HepG2 (cell line): ENCODE measurements around the gene PRDX6. TPM values are rescaled to one million over a fixed set of nuclear protein-coding genes. Genes with fewer than 3 reads are reported as not detected.
A peak's percentile ranks its signal among the peaks of the same experiment; 100 is the strongest.

ENCODE experiments used
- BCL6 ChIP-seq: IDR thresholded peaks from 2 replicates; pipeline ENCODE4 v1.6.1; 2016; ENCODE audit warnings: missing genetic modification reagents, missing compliant biosample characterization
- CHCHD3 ChIP-seq: sonication (generic); formaldehyde crosslinking; IDR thresholded peaks from 2 replicates; pipeline ENCODE4 v1.8.0; 2022; ENCODE audit warnings: mild to moderate bottlenecking, missing genetic modification reagents, moderate library complexity
- DPF2 ChIP-seq: sonication (generic); formaldehyde crosslinking; IDR thresholded peaks from 2 replicates; pipeline ENCODE4 v1.4.0; 2020; ENCODE audit warnings: mild to moderate bottlenecking, low read depth, missing genetic modification reagents, borderline replicate concordance
- FIP1L1 ChIP-seq: fragments of 200-400 bp; formaldehyde crosslinking; IDR thresholded peaks from 2 replicates; pipeline ENCODE4 v1.6.1; 2018; ENCODE audit warnings: low read depth, mild to moderate bottlenecking, low read length, moderate library complexity, borderline replicate concordance; ENCODE audit not compliant: insufficient read depth
- FLYWCH1 ChIP-seq: sonication (generic); formaldehyde crosslinking; IDR thresholded peaks from 2 replicates; pipeline ENCODE4 v1.8.1; 2023; ENCODE audit warnings: mild to moderate bottlenecking, missing genetic modification reagents
- GPBP1L1 ChIP-seq: sonication (generic); formaldehyde crosslinking; IDR thresholded peaks from 2 replicates; pipeline ENCODE4 v1.5.0; 2020; ENCODE audit warnings: mild to moderate bottlenecking, missing genetic modification reagents
- HDAC6 ChIP-seq: fragments of 200-600 bp; sonication (generic); IDR thresholded peaks from 2 replicates; pipeline ENCODE4 v1.7.0; 2017; ENCODE audit warnings: mild to moderate bottlenecking, antibody characterized with exemption, low read length, low read depth
- HINFP ChIP-seq: sonication (generic); formaldehyde crosslinking; IDR thresholded peaks from 2 replicates; pipeline ENCODE4 v1.4.0; 2020; ENCODE audit warnings: low read depth, mild to moderate bottlenecking, missing genetic modification reagents
- HNF4A ChIP-seq: sonication (generic); formaldehyde crosslinking; IDR thresholded peaks from 2 replicates; pipeline ENCODE4 v1.4.0; 2020; ENCODE audit warnings: missing genetic modification reagents
- HOXA9 ChIP-seq: sonication (generic); formaldehyde crosslinking; IDR thresholded peaks from 2 replicates; pipeline ENCODE4 v1.8.1; 2022; ENCODE audit warnings: missing genetic modification reagents, mild to moderate bottlenecking, moderate library complexity, borderline replicate concordance
- NR1H2 ChIP-seq: sonication (generic); formaldehyde crosslinking; IDR thresholded peaks from 2 replicates; pipeline ENCODE4 v1.8.1; 2022; ENCODE audit warnings: low read depth, missing genetic modification reagents, borderline replicate concordance
- RFXAP ChIP-seq: sonication (generic); formaldehyde crosslinking; IDR thresholded peaks from 2 replicates; pipeline ENCODE4 v1.4.0; 2020; ENCODE audit warnings: missing genetic modification reagents, borderline replicate concordance
- SCMH1 ChIP-seq: sonication (generic); formaldehyde crosslinking; IDR thresholded peaks from 2 replicates; pipeline ENCODE4 v1.9.0; 2021; ENCODE audit warnings: missing genetic modification reagents, mild to moderate bottlenecking, borderline replicate concordance
- ZEB1 ChIP-seq: IDR thresholded peaks from 2 replicates; pipeline ENCODE4 v1.6.1; 2012; ENCODE audit warnings: mild to moderate bottlenecking, low read depth, inconsistent platforms; ENCODE audit not compliant: insufficient replicate concordance
- ZNF124 ChIP-seq: sonication (generic); formaldehyde crosslinking; IDR thresholded peaks from 2 replicates; pipeline ENCODE4 v1.4.0; 2020; ENCODE audit warnings: missing genetic modification reagents
- ZNF333 ChIP-seq: sonication (generic); formaldehyde crosslinking; IDR thresholded peaks from 2 replicates; pipeline ENCODE4 v1.4.0; 2020; ENCODE audit warnings: mild to moderate bottlenecking, missing genetic modification reagents, borderline replicate concordance
- ZNF337 ChIP-seq: sonication (generic); formaldehyde crosslinking; IDR thresholded peaks from 2 replicates; pipeline ENCODE4 v1.5.1; 2020; ENCODE audit warnings: missing genetic modification reagents, low read depth, mild to moderate bottlenecking, borderline replicate concordance
- ZNF367 ChIP-seq: sonication (generic); formaldehyde crosslinking; IDR thresholded peaks from 2 replicates; pipeline ENCODE4 v1.4.0; 2020; ENCODE audit warnings: missing genetic modification reagents, borderline replicate concordance
- ZNF749 ChIP-seq: sonication (generic); formaldehyde crosslinking; IDR thresholded peaks from 2 replicates; pipeline ENCODE4 v1.8.0; 2022; ENCODE audit warnings: mild to moderate bottlenecking, missing genetic modification reagents, moderate library complexity, borderline replicate concordance
- polyA plus RNA-seq, 8 experiments: library from polyadenylated mRNA; depleted of rRNA in 3 of 8; stranded (reverse) in 7 of 8; unstranded in 1 of 8; fragments of >200 nt; fragmentation: Illumina TruSeq in 4 of 8; extraction: Trizol in 4 of 8; gene quantifications; 2 replicates each; pipeline versions ENCODE4 v1.2.1 to v1.2.3, GENCODE V29; 2011 to 2016; ENCODE audit warnings: low read depth in 4 of 8, missing spikeins in 1 of 8, mixed read lengths in 1 of 8; ENCODE audit not compliant: insufficient read depth in 1 of 8
- total RNA-seq, 5 experiments: library from RNA; depleted of rRNA; stranded (reverse); fragments of >200 nt; fragmentation: Illumina TruSeq; extraction: Trizol; gene quantifications; 2 replicates each; pipeline ENCODE4 v1.2.3, GENCODE V29; 2016; ENCODE audit warnings: low read depth in 1 of 5
- TF ChIP-seq, protein P1 (sequence below): sonication (generic); formaldehyde crosslinking; IDR thresholded peaks from 2 replicates; pipeline ENCODE4 v1.9.0; 2021; ENCODE audit warnings: missing genetic modification reagents, borderline replicate concordance
- TF ChIP-seq, protein P2 (sequence below): sonication (generic); formaldehyde crosslinking; IDR thresholded peaks from 2 replicates; pipeline ENCODE4 v1.4.0; 2020; ENCODE audit warnings: mild to moderate bottlenecking, missing genetic modification reagents
- TF ChIP-seq, protein P3 (sequence below): sonication (generic); formaldehyde crosslinking; IDR thresholded peaks from 2 replicates; pipeline ENCODE4 v1.5.0; 2020; ENCODE audit warnings: mild to moderate bottlenecking, missing genetic modification reagents

The PRDX6 gene
- total and polyA plus RNA-seq, 2 of the 13 experiments (the other 11 are each of a cell fraction or from before 2014, with no cell fraction given): 224 to 309 TPM

DNA sequence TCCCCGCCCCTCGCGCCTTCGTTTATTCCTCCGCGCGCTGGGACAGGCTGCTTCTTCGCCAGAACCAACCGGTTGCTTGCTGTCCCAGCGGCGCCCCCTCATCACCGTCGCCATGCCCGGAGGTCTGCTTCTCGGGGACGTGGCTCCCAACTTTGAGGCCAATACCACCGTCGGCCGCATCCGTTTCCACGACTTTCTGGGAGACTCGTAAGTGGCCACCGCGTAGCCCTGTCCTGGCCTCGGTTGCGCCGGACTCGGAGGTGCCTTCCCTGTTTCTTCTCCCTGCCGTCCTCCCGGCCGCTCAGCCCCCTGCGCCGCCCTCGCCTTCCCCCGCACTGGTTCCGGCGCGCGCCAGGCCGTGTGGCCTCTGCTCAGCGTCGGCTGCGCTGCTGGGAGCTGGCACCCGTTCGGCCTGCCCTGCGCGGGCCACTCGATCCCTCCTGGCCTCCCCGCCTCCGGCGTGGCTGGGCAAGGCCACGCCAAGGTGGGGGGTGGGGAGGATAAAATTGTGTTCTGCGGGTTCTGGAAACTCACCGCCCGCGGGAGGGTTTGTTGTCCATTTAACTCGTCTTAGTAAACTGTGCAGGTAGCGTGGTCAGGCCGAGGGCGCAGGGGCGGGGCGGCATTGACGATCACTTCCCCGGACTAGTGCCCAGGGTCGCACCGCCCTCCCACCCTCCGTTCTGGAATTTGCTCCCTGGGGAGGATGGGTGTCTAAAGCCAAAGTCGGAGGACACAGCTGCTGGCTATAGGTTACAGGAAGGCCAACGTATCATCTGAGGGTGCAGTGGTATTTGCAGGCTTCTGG, at the start of gene PRDX6 (continued):
- TF ChIP-seq DPF2 (CRISPR knock-in tag) (0 out of 2 replicates have a peak, but pooled peaks have one; percentile 19), ZNF124 (CRISPR knock-in tag) (peak; percentile 88), HDAC6 (no peak), FIP1L1 (no peak), ZNF367 (CRISPR knock-in tag) (0 out of 2 replicates have a peak, but pooled peaks have one; percentile 34), SCMH1 (CRISPR knock-in tag) (no peak), ZNF749 (CRISPR knock-in tag) (no peak), FLYWCH1 (no peak), GPBP1L1 (CRISPR knock-in tag) (no peak), HOXA9 (peak; percentile 80; the same call in 1 of the 2 replicates), CHCHD3 (CRISPR knock-in tag) (0 out of 2 replicates have a peak, but pooled peaks have one; percentile 61), ZEB1 (no peak), HNF4A (peak; percentile 87), HINFP (CRISPR knock-in tag) (peak; percentile 74), ZNF337 (0 out of 2 replicates have a peak, but pooled peaks have one; percentile 22), ZNF333 (CRISPR knock-in tag) (no peak), NR1H2 (no peak), RFXAP (CRISPR knock-in tag) (0 out of 2 replicates have a peak, but pooled peaks have one; percentile 19), BCL6 (CRISPR knock-in tag) (no peak)
- TF ChIP-seq, protein P1, sequence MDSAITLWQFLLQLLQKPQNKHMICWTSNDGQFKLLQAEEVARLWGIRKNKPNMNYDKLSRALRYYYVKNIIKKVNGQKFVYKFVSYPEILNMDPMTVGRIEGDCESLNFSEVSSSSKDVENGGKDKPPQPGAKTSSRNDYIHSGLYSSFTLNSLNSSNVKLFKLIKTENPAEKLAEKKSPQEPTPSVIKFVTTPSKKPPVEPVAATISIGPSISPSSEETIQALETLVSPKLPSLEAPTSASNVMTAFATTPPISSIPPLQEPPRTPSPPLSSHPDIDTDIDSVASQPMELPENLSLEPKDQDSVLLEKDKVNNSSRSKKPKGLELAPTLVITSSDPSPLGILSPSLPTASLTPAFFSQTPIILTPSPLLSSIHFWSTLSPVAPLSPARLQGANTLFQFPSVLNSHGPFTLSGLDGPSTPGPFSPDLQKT (CRISPR knock-in tag): 0 out of 2 replicates have a peak, but pooled peaks have one; percentile 61
- TF ChIP-seq, protein P2, sequence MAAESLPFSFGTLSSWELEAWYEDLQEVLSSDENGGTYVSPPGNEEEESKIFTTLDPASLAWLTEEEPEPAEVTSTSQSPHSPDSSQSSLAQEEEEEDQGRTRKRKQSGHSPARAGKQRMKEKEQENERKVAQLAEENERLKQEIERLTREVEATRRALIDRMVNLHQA (CRISPR knock-in tag): no peak; the same call in 1 of the 2 replicates
- TF ChIP-seq, protein P3, sequence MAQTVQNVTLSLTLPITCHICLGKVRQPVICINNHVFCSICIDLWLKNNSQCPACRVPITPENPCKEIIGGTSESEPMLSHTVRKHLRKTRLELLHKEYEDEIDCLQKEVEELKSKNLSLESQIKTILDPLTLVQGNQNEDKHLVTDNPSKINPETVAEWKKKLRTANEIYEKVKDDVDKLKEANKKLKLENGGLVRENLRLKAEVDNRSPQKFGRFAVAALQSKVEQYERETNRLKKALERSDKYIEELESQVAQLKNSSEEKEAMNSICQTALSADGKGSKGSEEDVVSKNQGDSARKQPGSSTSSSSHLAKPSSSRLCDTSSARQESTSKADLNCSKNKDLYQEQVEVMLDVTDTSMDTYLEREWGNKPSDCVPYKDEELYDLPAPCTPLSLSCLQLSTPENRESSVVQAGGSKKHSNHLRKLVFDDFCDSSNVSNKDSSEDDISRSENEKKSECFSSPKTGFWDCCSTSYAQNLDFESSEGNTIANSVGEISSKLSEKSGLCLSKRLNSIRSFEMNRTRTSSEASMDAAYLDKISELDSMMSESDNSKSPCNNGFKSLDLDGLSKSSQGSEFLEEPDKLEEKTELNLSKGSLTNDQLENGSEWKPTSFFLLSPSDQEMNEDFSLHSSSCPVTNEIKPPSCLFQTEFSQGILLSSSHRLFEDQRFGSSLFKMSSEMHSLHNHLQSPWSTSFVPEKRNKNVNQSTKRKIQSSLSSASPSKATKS (CRISPR knock-in tag): no peak
